ENCODE measurements around the gene CMTM5.

- TF ChIP-seq EZH2 (IDR thresholded peaks at IDR 0.05), result no peak
- TF ChIP-seq EZH2phosphoT487 (IDR thresholded peaks at IDR 0.05), result no peak
- TF ChIP-seq, protein P1, sequence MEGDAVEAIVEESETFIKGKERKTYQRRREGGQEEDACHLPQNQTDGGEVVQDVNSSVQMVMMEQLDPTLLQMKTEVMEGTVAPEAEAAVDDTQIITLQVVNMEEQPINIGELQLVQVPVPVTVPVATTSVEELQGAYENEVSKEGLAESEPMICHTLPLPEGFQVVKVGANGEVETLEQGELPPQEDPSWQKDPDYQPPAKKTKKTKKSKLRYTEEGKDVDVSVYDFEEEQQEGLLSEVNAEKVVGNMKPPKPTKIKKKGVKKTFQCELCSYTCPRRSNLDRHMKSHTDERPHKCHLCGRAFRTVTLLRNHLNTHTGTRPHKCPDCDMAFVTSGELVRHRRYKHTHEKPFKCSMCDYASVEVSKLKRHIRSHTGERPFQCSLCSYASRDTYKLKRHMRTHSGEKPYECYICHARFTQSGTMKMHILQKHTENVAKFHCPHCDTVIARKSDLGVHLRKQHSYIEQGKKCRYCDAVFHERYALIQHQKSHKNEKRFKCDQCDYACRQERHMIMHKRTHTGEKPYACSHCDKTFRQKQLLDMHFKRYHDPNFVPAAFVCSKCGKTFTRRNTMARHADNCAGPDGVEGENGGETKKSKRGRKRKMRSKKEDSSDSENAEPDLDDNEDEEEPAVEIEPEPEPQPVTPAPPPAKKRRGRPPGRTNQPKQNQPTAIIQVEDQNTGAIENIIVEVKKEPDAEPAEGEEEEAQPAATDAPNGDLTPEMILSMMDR (IDR thresholded peaks at IDR 0.05), result no peak
Measured at GRCh38 chr14:23356662-23357061, 20.2 kb upstream of the CMTM5 start.
